GM18498 (cell line): ENCODE measurements around the gene ACTN1.

Source experiments
- ATAC-seq: cut with Tn5 transposase; IDR thresholded peaks from one replicate; pipeline ENCODE4 v1.9.1; 2021; ENCODE audit warnings: mild to moderate bottlenecking, moderate library complexity; ENCODE audit not compliant: unreplicated experiment

The ACTN1 gene

GRCh38 chr14:68892961-68893360 is 86.1 kb downstream of the ACTN1 start:
- ATAC-seq = no peak

DNA sequence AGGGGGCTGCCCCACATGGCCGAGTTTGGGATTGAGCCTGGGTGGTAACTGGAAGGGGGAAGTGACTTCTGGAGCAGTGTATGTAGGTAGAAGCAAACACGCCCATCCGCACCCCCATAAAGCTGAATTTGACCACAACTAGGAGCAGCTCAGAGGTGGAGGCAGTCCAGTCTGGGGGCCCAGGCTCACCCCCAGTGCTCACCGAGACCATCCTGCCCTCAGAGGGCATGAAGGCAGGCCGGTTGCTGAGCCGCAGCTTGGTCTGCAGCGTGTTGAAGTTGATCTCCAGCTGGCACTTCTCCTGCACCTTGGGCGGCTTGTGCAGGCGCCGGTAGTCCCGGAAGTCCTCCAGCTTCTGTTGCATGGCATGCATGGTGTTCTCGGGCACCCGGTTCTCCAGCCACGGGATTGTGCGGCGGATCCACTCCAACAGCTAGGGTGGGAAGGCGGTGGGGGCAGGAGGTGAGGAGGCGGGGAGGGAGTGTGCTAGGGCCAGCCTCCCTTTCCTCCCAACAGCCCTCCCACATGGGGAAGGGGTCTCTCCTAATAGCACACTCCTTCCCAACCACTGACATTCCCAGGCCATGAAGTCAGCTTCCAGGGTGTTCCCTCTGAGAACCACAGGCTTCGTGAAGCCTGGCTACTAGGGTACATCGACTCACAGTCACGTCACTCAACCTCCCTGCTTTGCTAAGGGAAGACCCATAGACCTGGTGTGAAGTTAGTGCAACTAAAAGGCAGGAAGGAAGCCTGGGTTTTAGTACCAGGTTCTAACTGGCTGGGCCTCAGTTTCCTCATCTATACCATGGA is 87.0 kb downstream of the ACTN1 start:
- ATAC-seq = no peak

- no peak for ATAC-seq
Measured at GRCh38 chr14:68890173-68890931, 88.8 kb downstream of the ACTN1 start.

GRCh38 chr14:68888883-68889282 is 90.2 kb downstream of the ACTN1 start:
- no peak for ATAC-seq

DNA sequence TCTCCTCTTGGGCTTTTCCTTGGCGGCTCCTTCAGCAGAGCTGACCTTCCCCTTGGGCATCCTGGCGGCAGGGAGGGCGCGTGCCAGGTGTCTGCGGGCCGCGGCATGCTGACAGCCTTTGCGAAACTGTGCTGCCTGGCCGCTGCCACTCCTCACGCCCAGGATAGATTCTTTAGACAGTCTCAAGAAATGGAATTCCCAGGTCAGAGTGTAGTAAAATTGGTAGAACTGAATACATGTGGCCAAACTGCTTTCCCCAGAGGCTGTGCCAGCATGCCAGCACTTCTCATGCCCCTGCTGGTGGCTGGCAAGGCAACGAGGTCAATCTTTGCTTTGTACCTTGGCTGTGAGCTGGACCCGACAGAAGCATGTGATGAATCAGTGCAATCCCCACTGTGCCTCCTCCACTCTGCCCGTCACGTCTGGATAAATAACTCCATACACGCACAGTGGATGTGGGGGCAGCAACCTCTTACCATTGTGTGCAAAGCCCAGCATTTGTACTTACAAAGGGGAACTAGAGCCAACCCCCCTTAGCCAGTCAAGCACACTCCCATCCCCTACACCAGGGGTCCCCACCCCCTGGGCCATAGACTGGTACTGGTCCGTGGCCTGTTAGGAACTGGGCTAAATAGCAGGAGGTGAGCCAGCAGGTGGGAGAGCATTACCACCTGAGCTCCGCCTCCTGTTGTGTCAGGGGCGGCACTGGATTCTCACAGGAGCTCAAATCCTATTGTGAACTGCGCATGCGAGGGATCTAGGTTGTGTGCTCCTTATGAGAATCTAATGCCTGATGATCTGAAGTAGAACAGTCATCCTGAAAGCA is 90.9 kb downstream of the ACTN1 start:
- no peak for ATAC-seq

DNA sequence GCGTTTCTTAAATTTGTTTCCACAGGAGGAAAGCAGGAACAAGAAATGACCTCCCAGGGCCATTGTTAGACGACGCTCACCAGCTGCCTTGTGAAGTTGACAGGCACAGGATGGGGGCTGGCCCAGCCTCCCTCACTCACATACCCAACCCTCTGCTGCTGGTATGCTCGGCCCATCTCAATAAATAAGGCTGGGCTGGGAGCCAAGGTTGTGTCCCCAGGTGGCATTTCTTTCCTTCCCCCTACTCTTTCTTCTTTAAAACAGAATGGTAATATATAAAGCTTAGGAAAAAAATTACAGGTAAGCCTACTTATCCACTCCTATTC is 93.0 kb downstream of the ACTN1 start:
- no peak for ATAC-seq

DNA sequence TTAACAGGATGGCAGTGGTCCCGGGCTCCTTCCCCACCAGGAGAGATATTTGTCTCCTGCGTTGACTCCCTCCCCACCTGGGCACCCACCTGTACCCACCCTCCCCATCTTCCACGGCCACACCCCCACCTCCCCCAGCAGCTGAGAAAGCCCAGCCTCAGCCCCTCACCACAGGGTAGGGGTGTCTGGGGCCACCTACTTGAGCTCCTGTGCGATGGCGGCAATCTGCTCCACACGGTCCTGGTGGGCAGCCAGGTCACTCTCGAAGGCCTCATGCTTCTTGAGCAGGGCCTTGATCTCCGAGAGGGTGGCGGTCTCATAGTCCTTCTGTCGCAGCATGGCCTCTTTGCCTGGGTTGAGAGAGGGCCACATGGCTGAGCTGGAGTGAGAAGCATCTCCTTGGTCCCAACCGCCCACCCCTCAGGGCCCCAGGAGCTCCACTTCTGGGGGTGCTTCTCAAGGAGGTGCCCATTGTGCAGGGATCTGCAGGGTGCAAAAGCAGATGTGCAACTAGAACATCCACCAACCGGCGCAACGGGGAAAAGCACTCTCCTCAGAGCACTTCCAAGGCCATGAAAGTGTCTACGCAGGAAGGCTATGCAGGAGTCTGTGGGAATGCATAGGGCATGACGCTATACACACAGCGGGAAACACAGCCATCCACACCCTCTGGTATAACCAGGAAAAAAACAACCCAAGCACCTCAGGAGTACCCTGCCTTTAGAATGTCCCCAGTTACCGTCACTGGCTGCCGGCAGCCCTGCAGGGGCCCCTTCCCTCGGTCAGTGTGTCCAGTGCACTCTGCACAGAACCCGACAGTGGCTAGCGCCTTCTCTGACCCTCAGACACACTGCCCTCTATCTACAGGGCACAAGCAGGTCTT is 93.6 kb downstream of the ACTN1 start:
- no peak for ATAC-seq

DNA sequence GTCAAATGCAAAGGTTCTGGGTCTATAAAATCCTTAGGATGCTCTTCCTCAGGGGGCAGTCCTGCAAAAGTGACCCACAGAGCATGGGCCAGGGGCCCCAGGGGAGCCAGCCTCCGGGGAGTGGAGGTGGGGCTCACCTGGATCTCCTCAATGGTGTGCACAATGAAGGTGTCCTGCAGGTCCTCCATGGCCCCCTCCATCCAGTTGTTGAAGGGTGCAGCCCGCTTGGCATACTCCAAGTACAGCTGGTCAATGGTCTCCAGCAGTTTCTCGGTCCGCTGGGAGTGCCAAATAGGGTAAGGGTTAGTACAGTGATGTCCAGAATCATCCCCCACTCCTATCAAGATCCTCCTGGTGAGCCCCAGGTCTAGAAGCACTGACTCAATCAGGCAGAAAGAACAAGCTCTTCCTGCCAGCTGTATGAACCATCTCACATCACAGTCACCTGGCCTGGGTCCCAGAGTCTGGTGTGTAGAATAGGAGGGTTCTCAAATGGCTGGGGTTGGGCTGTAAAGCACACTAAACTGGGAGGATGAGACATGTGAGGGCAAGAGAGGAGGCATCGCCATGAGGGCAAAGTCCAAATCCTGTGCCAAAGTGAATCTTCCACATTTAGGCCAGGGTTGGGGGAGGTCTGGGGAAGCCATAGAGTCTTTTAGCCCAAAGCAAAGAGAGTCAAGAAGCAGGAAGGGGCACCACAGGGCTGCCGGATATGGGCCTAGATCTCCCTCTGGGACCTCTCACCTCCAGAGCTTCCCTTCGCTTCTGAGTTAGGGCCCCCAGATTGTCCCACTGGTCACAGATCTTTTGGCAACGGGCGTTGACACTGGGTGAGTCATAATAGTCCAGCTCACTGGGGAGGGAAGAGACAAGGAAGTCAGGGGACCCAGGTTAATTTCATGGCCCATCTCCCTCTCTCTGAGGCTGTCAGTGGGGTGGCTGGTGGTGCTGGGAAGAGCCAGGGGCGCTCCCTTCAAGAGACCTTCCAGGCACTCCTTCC is 94.8 kb downstream of the ACTN1 start:
- ATAC-seq = no peak

- ATAC-seq = no peak
Measured at GRCh38 chr14:68882235-68882634, 96.9 kb downstream of the ACTN1 start.

GRCh38 chr14:68881396-68881795 is 97.7 kb downstream of the ACTN1 start:
- ATAC-seq = no peak

DNA sequence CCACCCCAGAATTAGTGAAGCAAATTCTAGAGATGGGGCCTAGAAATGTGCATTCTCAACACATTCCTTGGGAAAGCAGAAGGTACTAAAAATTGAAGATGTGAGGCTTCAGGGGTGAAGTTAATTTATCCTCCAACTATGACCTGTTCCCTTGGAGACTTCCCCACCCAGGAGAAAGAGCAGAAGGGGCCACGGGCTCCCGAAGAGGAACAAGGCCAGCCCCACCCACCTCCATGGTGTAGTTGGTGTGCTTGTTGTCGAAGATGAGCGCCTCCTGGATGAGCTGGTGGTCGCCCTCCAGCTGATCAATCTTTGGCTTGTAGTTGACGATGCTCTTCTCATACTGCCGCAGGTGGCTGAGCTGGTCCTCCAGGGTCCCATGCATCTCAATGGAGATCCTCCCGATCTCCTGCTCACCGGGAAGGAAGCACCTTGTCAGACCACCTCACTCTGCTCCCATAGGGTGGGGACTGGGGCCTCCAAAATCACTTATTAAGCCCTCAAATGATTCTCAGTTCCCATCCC is 98.5 kb downstream of the ACTN1 start:
- no peak for ATAC-seq

DNA sequence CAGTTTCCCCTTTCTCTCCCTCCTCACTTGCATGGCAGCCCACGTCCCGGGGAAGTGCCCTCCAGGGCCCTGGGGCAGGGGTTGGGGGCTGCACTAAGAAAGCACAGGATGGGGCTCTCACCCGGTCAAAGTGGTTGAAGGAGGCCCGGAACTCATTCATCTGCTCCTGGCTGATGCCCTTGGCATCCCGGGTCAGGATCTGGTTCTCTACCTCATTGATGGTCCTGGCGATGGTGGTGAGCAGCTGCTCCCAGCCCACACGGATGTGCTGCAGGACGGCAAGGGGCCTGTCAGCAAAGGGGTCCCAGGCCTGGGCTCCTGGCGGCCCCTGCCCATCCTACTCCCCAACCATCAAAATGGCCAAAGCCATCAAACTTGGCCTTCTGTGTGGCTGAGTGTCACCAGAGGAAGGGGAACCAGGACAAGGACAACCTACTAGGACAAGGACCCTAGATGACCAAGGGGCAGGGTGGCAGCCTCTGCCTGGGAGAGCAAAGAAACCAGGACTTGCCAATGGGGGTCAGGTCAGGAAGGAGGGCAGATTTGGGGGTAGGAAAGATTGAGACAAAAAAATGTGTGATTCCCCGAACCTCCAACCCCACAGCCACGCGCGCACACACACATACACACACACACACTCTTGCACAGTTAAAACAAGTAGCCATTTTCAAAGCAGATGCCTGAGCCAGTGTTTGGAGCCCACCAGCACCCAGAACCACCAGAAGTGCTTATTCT is 99.1 kb downstream of the ACTN1 start:
- no peak for ATAC-seq

DNA sequence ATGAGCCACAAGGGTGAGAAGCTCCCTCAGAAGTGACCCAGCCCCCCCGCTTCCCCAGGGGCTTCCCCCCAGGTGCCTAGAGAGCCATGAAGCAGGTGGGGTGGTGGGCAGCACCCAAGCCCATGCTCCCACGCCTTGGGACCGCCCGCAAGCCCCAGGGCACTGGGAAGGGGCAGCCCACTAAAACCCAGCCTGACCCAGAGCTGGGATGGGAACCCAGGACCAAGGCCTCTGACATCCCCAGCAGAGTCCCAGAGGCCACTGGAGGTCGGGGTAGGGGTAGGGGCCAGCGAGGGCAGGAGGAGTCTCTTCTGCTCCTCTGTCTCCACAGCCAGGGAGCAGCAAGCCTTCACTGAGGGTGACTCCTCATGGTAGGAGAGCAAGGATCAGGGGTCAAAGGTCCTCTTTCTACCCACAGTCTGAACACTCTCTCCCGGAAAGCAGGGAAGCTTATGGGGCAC is 99.8 kb downstream of the ACTN1 start:
- ATAC-seq = no peak

DNA sequence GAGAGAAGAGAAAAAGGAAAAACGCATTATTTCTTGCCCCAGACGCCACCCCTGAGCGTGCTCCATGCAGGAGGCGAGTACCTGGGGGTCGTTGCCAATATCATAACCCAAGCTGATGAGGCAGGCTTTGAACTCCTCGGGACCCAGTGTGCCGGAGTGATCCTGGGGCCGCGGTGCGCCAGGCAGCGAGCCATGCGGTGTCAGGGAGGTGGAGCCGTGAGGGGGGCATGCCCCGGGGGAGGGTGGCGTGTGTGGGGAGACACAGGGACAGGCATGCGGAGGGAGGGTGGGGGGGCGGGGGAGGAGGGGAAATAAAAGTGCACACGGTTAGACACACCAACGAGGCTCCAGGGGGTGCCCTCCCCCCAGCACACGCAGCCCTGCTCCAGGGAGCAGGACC is 100.2 kb downstream of the ACTN1 start:
- ATAC-seq = no peak

DNA sequence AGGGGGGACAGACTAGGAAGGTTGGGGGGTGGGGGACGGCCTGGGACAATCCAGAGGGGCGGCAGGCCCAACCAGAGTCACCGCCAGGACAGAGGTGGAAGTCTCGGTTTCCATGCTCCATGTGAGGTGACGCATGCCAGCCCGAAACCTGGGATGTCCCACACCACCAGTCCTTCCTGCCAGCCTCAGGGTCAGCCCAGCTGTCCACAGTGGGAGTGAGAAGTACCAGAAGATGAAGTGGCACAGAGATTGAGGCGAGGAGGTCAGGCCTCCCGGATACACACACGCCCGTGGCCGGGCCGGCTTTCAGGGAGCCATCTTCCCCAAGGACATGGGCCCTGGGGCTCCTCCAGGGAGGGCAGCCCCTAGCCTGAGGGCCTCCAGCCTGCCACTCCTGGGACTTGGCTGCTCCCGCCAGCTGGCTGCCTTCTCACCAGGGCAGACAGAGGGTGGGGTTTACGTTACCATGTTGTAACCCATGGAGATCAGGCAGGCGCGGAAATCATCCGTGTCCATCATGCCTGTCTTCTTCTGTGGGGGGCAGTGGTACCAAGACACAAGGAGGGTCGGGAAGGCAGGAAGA is 101.0 kb downstream of the ACTN1 start:
- no peak for ATAC-seq

DNA sequence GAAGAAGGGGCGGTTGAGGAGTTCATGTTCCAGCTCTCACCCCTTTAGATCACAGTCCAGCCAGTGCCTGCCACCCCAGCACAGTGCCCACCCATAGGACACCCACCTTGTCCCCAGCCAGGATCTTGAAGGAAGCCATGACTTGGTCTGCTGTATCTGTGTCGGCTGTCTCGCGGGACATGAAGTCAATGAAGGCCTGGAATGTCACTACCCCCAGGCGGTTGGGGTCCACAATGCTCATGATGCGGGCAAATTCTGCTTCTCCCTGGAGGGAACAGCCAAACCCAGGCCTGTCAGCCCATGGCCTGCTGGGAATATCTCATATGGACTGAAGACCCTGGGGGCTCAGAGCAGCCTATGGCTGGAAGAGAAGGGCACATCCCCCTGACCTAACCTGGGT is 102.1 kb downstream of the ACTN1 start:
- ATAC-seq = no peak

GRCh38 chr14:68874746-68875155 is 104.4 kb downstream of the ACTN1 start:
- ATAC-seq = no peak

DNA sequence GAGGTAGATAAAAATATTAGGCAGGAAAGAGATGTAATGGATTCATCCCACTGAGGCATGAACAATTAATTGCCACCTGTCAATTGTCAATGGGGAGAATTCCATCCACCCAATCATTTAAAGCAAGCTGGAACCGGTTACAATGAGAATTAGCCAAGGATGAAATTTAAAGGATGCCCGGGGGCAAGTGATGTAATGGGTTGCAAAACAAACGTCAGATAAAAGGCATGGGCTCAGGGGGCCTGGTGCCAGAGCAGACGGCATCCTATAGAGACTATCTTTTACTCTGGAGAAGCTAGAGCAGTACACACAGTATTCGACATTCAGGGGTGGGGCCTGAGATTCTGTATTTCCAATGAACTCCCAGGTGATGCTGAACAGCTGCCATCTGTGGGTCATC is 105.7 kb downstream of the ACTN1 start:
- no peak for ATAC-seq
